HepG2 (cell line): Measurements from ENCODE around the gene FBXO10. TPM values are rescaled to one million over a fixed set of nuclear protein-coding genes. Genes with fewer than 3 reads are reported as not detected.

ENCODE experiments used
- CREBL2 ChIP-seq: sonication (generic); formaldehyde crosslinking; IDR thresholded peaks from 2 replicates; pipeline ENCODE4 v1.8.1; 2023; ENCODE audit warnings: missing genetic modification reagents, mild to moderate bottlenecking, borderline replicate concordance
- FOSL2 ChIP-seq: sonication (generic); formaldehyde crosslinking; IDR thresholded peaks from 2 replicates; pipeline ENCODE4 v1.4.0; 2020; ENCODE audit warnings: missing genetic modification reagents
- HOXA5 ChIP-seq: sonication (generic); formaldehyde crosslinking; IDR thresholded peaks from 2 replicates; pipeline ENCODE4 v1.4.0; 2020; ENCODE audit warnings: missing genetic modification reagents
- KDM4B ChIP-seq: sonication (generic); formaldehyde crosslinking; IDR thresholded peaks from 2 replicates; pipeline ENCODE4 v1.4.0; 2020; ENCODE audit warnings: missing genetic modification reagents
- KLF11 ChIP-seq: IDR thresholded peaks from 2 replicates; pipeline ENCODE4 v1.6.1; 2016; ENCODE audit warnings: missing compliant biosample characterization
- MAZ ChIP-seq, 2 experiments: sonication (generic) in 1 of 2; formaldehyde crosslinking in 1 of 2; IDR thresholded peaks; 2 replicates each; pipeline versions ENCODE4 v1.5.0 to v1.6.1; 2012 to 2020; ENCODE audit warnings: low read depth in 2 of 2, mild to moderate bottlenecking in 2 of 2, borderline replicate concordance in 1 of 2, improper control_type of control experiment in 1 of 2, low read length in 1 of 2, missing genetic modification reagents in 1 of 2, moderate library complexity in 1 of 2
- MXI1 ChIP-seq: IDR thresholded peaks from 3 replicates; pipeline ENCODE4 v1.6.1; 2012; ENCODE audit warnings: low read depth, low read length, inconsistent platforms, borderline replicate concordance
- SP2 ChIP-seq: sonication (generic); formaldehyde crosslinking; IDR thresholded peaks from 2 replicates; pipeline ENCODE4 v1.5.1; 2020; ENCODE audit warnings: mild to moderate bottlenecking, missing genetic modification reagents
- ZFP90 ChIP-seq: sonication (generic); formaldehyde crosslinking; IDR thresholded peaks from 2 replicates; pipeline ENCODE4 v1.8.0; 2022; ENCODE audit warnings: missing genetic modification reagents, mild to moderate bottlenecking, inconsistent platforms, borderline replicate concordance
- ZNF160 ChIP-seq: sonication (generic); formaldehyde crosslinking; IDR thresholded peaks from 2 replicates; pipeline ENCODE4 v1.8.0; 2022; ENCODE audit warnings: mild to moderate bottlenecking, inconsistent platforms, missing genetic modification reagents
- ZNF224 ChIP-seq: sonication (generic); formaldehyde crosslinking; IDR thresholded peaks from 2 replicates; pipeline ENCODE4 v1.5.0; 2020; ENCODE audit warnings: mild to moderate bottlenecking, missing genetic modification reagents
- polyA plus RNA-seq, 8 experiments: library from polyadenylated mRNA; depleted of rRNA in 3 of 8; stranded (reverse) in 7 of 8; unstranded in 1 of 8; fragments of >200 nt; fragmentation: Illumina TruSeq in 4 of 8; extraction: Trizol in 4 of 8; gene quantifications; 2 replicates each; pipeline versions ENCODE4 v1.2.1 to v1.2.3, GENCODE V29; 2011 to 2016; ENCODE audit warnings: low read depth in 4 of 8, missing spikeins in 1 of 8, mixed read lengths in 1 of 8; ENCODE audit not compliant: insufficient read depth in 1 of 8
- total RNA-seq, 5 experiments: library from RNA; depleted of rRNA; stranded (reverse); fragments of >200 nt; fragmentation: Illumina TruSeq; extraction: Trizol; gene quantifications; 2 replicates each; pipeline ENCODE4 v1.2.3, GENCODE V29; 2016; ENCODE audit warnings: low read depth in 1 of 5
- TF ChIP-seq, protein P1 (sequence below): sonication (generic); formaldehyde crosslinking; IDR thresholded peaks from 2 replicates; pipeline ENCODE4 v1.4.0; 2020; ENCODE audit warnings: missing genetic modification reagents
- TF ChIP-seq, protein P2 (sequence below): sonication (generic); formaldehyde crosslinking; IDR thresholded peaks from 2 replicates; pipeline ENCODE4 v1.5.0; 2020; ENCODE audit warnings: missing genetic modification reagents
- TF ChIP-seq, protein P3 (sequence below): sonication (generic); formaldehyde crosslinking; IDR thresholded peaks from 2 replicates; pipeline ENCODE4 v1.4.0; 2020; ENCODE audit warnings: missing genetic modification reagents
- TF ChIP-seq, protein P4 (sequence below): sonication (generic); formaldehyde crosslinking; IDR thresholded peaks from 2 replicates; pipeline ENCODE4 v1.4.0; 2020; ENCODE audit warnings: mild to moderate bottlenecking, missing genetic modification reagents

Gene FBXO10
- total and polyA plus RNA-seq, 2 of the 13 experiments (the other 11 are each of a cell fraction or from before 2014, with no cell fraction given), result 3.1 to 5.1 TPM

DNA sequence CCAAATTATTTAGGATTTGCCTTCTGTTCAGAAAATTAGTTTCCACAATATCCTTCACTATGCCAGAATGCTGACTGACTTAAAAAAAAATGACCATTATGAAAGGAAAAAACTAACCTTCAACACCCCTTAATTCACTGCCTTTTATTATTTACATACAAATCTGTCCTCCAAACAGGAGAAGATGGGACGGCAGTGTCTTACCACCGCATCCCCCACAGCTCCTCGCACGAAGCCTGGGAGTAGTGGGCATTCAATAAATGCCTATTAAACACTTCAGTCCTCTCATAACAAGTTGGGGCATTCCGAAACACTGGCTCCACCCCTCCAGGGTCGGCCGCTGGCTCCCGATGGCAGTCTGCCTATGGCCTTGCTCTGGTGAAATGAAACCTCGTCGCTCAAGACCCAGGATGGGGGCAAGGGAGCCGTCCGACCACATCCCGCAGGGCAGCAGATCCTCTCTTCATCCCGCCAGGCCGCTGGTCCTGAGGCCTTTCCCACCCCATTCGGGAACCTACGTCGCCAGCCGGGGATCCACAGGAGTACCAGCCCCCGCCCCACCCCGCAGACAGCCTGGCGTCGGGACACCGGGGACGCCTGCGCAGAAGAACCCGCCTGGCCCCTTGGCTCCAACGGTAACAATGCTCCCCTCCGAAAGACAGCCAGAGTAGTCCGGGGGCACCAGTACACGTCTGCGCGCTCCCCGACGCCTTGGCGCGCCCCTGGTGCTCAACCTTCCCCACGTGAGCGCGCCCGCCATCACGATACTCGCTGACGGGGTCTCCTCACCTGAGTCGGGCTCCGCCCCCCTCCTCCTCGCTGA, 111.5 kb downstream of the FBXO10 start (continued):
- TF ChIP-seq CREBL2 (CRISPR knock-in tag) (peak; percentile 52; the same call in 1 of the 2 replicates), ZNF160 (CRISPR knock-in tag) (peak; percentile 80; the same call in 1 of the 2 replicates), FOSL2 (peak; percentile 12; the same call in 1 of the 2 replicates), KDM4B (CRISPR knock-in tag) (no peak), HOXA5 (0 out of 2 replicates have a peak, but pooled peaks have one; percentile 22), SP2 (CRISPR knock-in tag) (no peak), KLF11 (CRISPR knock-in tag) (no peak), MAZ (IDR thresholded peaks at IDR 0.05; ENCODE audit: borderline replicate concordance, low read depth, low read length) (peak; percentile 41; the same call in 1 of the 2 replicates), MAZ (CRISPR knock-in tag; IDR thresholded peaks at IDR 0.05; ENCODE audit: low read depth) (peak; percentile 60; the same call in 1 of the 2 replicates), ZNF224 (peak; percentile 85; the same call in 1 of the 2 replicates), ZFP90 (CRISPR knock-in tag) (0 out of 2 replicates have a peak, but pooled peaks have one; percentile 12), MXI1 (peak; percentile 53; the same call in 2 of the 3 replicates)
- TF ChIP-seq, protein P1, sequence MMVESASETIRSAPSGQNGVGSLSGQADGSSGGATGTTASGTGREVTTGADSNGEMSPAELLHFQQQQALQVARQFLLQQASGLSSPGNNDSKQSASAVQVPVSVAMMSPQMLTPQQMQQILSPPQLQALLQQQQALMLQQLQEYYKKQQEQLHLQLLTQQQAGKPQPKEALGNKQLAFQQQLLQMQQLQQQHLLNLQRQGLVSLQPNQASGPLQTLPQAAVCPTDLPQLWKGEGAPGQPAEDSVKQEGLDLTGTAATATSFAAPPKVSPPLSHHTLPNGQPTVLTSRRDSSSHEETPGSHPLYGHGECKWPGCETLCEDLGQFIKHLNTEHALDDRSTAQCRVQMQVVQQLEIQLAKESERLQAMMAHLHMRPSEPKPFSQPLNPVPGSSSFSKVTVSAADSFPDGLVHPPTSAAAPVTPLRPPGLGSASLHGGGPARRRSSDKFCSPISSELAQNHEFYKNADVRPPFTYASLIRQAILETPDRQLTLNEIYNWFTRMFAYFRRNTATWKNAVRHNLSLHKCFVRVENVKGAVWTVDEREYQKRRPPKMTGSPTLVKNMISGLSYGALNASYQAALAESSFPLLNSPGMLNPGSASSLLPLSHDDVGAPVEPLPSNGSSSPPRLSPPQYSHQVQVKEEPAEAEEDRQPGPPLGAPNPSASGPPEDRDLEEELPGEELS, result peak; percentile 15; the same call in 1 of the 2 replicates
- TF ChIP-seq, protein P2, sequence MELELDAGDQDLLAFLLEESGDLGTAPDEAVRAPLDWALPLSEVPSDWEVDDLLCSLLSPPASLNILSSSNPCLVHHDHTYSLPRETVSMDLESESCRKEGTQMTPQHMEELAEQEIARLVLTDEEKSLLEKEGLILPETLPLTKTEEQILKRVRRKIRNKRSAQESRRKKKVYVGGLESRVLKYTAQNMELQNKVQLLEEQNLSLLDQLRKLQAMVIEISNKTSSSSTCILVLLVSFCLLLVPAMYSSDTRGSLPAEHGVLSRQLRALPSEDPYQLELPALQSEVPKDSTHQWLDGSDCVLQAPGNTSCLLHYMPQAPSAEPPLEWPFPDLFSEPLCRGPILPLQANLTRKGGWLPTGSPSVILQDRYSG (CRISPR knock-in tag), result 0 out of 2 replicates have a peak, but pooled peaks have one; percentile 63
- TF ChIP-seq, protein P3, sequence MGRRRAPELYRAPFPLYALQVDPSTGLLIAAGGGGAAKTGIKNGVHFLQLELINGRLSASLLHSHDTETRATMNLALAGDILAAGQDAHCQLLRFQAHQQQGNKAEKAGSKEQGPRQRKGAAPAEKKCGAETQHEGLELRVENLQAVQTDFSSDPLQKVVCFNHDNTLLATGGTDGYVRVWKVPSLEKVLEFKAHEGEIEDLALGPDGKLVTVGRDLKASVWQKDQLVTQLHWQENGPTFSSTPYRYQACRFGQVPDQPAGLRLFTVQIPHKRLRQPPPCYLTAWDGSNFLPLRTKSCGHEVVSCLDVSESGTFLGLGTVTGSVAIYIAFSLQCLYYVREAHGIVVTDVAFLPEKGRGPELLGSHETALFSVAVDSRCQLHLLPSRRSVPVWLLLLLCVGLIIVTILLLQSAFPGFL (CRISPR knock-in tag), result no peak
- TF ChIP-seq, protein P4, sequence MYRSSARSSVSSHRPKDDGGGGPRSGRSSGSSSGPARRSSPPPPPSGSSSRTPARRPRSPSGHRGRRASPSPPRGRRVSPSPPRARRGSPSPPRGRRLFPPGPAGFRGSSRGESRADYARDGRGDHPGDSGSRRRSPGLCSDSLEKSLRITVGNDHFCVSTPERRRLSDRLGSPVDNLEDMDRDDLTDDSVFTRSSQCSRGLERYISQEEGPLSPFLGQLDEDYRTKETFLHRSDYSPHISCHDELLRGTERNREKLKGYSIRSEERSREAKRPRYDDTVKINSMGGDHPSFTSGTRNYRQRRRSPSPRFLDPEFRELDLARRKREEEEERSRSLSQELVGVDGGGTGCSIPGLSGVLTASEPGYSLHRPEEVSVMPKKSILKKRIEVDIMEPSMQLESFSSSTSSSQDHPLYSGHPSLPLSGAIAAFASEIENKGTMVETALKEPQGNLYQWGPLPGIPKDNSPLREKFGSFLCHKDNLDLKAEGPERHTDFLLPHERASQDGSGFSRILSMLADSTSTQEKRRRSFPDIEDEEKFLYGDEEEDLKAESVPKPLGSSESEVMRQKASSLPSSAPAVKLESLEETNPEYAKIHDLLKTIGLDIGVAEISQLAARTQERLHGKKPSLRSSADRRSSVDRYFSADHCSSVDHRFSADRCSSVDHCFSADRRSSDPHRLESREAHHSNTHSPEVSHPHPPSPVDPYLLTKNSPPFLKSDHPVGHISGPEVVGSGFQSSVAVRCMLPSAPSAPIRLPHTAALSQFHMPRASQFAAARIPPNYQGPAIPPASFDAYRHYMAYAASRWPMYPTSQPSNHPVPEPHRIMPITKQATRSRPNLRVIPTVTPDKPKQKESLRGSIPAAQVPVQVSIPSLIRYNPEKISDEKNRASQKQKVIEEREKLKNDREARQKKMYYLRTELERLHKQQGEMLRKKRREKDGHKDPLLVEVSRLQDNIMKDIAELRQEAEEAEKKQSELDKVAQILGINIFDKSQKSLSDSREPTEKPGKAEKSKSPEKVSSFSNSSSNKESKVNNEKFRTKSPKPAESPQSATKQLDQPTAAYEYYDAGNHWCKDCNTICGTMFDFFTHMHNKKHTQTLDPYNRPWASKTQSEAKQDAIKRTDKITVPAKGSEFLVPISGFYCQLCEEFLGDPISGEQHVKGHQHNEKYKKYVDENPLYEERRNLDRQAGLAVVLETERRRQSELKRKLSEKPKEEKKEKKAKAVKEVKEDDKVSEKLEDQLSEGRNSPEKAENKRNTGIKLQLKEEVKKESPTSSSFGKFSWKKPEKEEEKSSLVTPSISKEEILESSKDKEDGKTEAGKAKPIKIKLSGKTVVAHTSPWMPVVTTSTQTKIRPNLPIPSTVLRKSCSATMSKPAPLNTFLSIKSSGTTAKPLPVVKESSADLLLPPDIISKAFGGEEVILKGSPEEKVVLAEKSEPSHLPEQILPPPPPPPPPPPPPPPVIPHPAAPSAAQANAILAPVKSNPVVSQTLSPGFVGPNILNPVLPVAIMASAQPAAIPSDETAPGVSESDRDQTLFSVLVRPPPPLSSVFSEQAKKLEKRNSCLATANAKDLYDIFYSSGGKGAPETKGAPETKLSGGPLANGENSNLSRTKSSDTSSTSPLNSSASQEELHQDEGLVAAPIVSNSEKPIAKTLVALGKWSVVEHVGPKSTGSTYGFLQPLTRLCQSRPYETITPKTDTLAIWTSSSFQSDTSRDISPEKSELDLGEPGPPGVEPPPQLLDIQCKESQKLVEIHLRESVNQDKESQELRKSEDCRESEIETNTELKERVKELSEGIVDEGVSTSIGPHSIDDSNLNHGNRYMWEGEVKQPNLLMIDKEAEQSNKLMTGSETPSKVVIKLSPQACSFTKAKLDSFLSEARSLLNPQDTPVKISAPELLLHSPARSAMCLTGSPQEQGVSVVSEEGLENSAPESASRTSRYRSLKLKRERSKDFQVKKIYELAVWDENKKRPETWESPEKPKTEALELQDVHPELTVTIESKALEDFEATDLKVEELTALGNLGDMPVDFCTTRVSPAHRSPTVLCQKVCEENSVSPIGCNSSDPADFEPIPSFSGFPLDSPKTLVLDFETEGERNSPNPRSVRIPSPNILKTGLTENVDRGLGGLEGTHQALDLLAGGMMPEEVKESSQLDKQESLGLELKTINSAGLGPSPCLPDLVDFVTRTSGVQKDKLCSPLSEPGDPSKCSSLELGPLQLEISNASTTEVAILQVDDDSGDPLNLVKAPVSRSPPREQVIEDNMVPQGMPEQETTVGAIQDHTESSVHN (CRISPR knock-in tag), result no peak
